Stimulated activated naive CD4-positive, alpha-beta T cell (primary cell): ENCODE results near the gene SELENOM.
"Not testable (repeated sequence)": the region's sequence is repeated elsewhere in the genome, so short reads cannot be mapped to it uniquely, and the experiment has no call there.

ENCODE experiments used
- DNase-seq, 6 experiments: peaks; one replicate each; lab custom pipeline; 2025; lab: John Stamatoyannopoulos, UW

The SELENOM gene

GRCh38 chr22:31105282-31105929 lies 2.0 kb downstream of the SELENOM start:
- DNase-seq, result no peak

- no peak for DNase-seq
Measured at GRCh38 chr22:31104869-31105268, 2.5 kb downstream of the SELENOM start.

- no peak for DNase-seq
Measured at GRCh38 chr22:31103899-31104694, 3.3 kb downstream of the SELENOM start.

- DNase-seq, result no peak
Measured at GRCh38 chr22:31103111-31103510, 4.3 kb downstream of the SELENOM start.

GRCh38 chr22:31102441-31103081 lies 4.8 kb downstream of the SELENOM start:
- DNase-seq, result no peak

- no peak for DNase-seq
Measured at GRCh38 chr22:31100762-31101525, 6.4 kb downstream of the SELENOM start.

- no peak for DNase-seq
Measured at GRCh38 chr22:31099841-31100761, 7.3 kb downstream of the SELENOM start.

GRCh38 chr22:31099386-31099785 lies 8.0 kb downstream of the SELENOM start:
- DNase-seq, result no peak

GRCh38 chr22:31098632-31099110 lies 8.7 kb downstream of the SELENOM start:
- no peak for DNase-seq

GRCh38 chr22:31097941-31098631 lies 9.3 kb downstream of the SELENOM start:
- DNase-seq, result no peak

- not testable (repeated sequence) for DNase-seq
Measured at GRCh38 chr22:31097539-31097938, 9.8 kb downstream of the SELENOM start.

- DNase-seq, result no peak
Measured at GRCh38 chr22:31096657-31097279, 10.6 kb downstream of the SELENOM start.

GRCh38 chr22:31095637-31096249 lies 11.6 kb downstream of the SELENOM start:
- no peak for DNase-seq

- no peak for DNase-seq
Measured at GRCh38 chr22:31094741-31095140, 12.6 kb downstream of the SELENOM start.

- no peak for DNase-seq
Measured at GRCh38 chr22:31094021-31094551, 13.3 kb downstream of the SELENOM start.

- DNase-seq, result no peak
Measured at GRCh38 chr22:31093086-31093850, 14.1 kb downstream of the SELENOM start.

- no peak for DNase-seq
Measured at GRCh38 chr22:31092161-31092560, 15.2 kb downstream of the SELENOM start.
